GM19238 (cell line): ENCODE measurements around the gene ADORA2A.

Source experiments
- DNase-seq: peaks from one replicate; pipeline ENCODE4 v3.0.0; 2011; ENCODE audit warnings: low spot score; ENCODE audit not compliant: insufficient read length

Gene ADORA2A

GRCh38 chr22:24445481-24446259 lies 18.3 kb downstream of the ADORA2A start:
- DNase-seq: no peak

DNA sequence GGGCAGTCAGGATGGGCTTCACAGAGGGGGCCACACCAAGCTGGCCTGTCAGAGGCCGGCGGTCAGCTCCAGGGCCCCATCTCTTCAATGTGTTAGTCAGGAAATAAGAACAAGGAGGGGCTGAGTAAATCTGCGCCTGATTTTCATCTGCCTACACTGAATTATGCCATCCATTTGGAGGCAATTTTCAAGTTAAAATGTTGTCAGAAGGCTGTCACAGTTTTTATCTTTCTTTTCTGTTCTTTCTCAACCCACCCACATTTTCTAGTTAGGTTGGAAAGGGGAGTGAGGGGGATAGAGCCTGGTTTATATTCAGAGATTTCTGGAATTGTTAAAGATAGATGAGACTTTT lies 18.8 kb downstream of the ADORA2A start:
- DNase-seq: no peak

DNA sequence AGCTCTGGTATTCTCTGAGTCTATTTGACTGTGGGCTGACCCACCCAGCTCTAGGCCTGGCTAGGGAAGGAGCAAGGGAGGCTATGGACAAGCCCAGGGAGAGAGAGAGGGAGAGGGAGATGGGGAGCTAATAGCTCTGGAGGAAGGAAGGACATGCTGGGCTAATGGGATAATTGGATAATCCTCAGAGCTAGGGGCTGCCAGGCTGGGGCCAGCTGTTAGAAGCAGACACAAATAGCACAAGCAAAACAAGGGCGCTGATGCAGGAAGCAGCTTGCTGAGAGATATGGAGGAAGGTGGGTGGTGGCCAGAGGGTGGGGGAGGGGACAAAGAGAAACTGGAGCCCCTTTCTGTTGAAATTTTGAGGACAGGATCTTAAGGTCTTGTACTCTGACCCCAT lies 23.2 kb downstream of the ADORA2A start:
- no peak for DNase-seq

- DNase-seq: no peak
Observed at GRCh38 chr22:24451162-24451561, 23.8 kb downstream of the ADORA2A start.

DNA sequence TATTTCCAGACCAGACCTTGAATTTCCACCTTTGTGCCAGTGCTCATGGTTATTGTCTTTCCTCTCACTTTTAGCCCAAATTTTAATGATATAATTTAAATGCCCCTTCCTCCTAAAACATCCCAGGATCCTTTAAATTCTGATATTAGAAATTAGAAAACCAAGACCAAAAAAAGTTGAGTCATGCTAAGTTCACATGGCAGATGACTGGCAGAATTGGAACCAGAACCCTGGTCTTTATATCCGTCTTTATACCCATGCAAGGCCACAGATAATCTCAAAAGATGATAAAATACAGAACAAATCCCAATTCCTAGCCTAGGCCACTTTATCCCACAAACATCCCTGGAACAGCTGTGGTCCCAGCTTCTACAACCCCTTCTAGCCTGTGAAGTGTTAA lies 26.5 kb downstream of the ADORA2A start:
- DNase-seq: no peak

DNA sequence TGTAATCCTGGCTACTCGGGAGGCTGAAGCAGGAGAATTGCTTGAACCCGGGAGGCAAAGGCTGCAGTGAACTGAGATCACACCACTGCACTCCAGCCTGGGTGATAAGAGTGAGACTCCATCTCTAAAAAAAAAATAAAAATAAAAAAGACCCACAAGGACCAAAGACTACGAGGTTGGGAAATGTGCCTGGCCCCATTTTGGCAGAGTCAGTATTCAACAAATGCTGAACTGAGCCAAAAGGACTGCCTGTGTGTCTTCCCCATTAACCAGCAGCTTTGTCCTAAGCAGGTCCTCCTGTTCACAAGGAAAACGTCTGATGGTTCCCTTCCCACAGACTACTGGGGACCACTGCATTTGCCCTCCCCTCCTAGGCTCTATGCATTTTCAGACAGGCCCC lies 27.6 kb downstream of the ADORA2A start:
- DNase-seq: no peak

DNA sequence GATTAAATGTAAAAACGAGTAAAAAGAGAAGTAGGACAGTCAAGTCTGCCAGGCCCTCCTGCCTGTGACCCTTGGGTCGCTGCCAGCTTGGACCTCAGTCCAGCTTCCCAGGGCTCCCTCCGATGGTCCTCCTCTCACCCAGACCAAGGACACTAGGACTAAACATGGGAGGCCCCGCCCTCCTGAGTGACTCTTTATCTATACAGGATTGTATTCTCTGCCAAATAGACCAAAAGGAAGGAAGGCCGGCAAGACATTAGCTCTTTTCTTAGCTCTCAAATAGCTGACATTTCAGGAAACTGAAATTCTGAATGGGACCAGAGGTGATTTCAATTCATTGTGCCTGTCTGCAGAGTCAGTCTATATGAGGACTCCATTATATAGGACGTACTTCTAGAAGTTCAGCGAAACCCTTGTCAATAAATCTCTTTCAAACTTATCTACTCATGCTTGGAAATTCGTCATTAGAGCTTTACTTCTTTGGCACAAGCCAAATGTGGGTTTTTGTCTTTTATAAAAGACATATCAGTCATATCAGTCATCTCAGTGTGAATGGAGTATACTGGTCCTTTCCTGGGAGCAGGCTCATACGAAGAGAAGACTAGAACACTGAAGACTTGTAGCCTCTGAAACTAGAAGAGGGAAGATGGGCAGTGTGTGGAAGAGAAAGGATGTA lies 28.5 kb downstream of the ADORA2A start:
- no peak for DNase-seq

GRCh38 chr22:24457894-24458420 lies 30.6 kb downstream of the ADORA2A start:
- DNase-seq: no peak

DNA sequence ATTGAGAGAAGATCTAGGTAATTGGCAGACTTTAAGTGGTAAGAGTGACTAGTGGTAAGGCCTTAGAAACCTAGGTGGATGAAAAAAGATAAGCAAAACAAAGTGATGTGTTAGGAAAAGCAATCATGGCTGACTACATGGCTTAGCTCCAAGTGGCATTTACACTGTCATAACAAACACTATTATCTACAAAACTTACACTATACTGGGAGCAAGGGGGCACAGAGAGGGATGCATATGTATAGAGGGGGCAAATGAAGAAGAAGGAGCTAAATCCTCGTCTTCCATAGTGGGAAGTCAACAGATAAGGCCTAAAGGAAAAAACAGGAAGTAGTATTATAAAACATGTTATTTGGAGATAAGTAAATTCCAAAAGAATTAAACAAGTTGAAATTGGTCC lies 32.5 kb downstream of the ADORA2A start:
- no peak for DNase-seq

GRCh38 chr22:24460418-24461089 lies 33.2 kb downstream of the ADORA2A start:
- DNase-seq: no peak

- no peak for DNase-seq
Observed at GRCh38 chr22:24463071-24463760, 35.8 kb downstream of the ADORA2A start.

DNA sequence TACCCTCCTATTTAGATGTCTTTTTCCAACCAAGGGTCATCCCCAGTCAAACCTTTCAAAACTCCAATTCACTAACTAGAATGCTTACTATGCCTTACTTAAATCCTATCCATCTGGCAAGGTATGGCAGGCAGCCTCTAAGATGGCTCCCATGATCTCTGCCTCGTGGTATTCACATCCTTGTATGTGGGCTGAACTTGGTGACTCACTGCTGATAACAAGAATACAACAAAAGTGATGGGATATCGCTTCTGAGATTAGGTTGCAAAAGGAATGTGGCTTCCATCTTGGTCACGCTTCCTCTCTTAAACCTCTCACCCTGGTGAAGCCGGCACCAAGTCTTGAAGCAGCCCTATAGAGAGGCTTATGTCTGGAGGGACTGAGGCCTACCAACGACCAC lies 38.2 kb downstream of the ADORA2A start:
- no peak for DNase-seq

- DNase-seq: no peak
Observed at GRCh38 chr22:24465975-24466374, 38.6 kb downstream of the ADORA2A start.

DNA sequence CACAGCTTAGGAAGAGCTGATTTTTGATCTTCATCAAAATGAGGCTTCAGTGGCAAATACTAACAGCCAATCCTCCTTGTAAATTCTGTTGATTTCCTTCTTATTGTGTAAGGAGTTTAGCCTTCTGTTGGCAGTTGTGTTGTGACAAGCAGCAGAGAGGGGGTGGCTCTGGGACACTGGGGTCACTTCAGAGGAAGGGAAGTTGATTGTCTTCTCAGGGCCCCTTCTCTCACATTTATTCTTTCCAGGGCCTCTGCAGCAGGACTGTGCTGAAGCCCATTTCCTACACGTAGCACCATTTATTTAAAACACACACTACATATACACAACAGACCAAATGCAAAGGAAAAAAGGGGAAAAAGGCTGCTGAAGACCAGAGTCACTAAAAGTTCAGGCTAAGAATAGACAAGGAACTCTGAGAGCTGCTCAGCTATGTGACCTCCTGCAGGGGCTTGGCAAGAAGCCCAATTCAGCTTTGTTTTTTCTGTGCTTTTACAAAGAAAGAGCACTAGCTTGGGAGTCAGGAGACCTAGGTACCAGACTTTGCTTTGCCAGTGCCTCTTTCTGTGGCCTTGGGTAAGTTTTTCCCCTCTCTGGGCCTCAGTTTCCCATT lies 39.4 kb downstream of the ADORA2A start:
- DNase-seq: no peak

GRCh38 chr22:24467340-24467739 lies 39.9 kb downstream of the ADORA2A start:
- no peak for DNase-seq

- no peak for DNase-seq
Observed at GRCh38 chr22:24471570-24471969, 44.2 kb downstream of the ADORA2A start.

GRCh38 chr22:24473284-24473683 lies 45.9 kb downstream of the ADORA2A start:
- DNase-seq: no peak

DNA sequence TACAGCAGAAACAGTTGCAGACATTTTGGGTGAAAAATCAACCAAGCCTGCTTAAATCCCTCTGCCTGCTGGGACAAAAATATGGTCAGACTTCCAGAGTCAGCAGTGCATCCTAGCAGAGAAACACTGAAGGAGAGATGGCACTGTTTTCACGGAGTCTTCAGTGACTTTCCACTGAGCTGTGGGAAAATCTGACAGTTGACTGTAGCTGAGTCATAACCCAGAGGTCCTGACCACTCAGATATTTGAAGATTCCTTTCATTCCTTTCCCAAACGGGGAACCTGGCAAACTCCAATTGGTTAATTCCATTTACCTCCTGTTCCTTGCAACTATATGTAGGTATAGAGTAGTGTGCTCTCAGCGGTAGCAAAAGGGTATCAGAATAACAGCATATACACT lies 46.8 kb downstream of the ADORA2A start:
- no peak for DNase-seq

DNA sequence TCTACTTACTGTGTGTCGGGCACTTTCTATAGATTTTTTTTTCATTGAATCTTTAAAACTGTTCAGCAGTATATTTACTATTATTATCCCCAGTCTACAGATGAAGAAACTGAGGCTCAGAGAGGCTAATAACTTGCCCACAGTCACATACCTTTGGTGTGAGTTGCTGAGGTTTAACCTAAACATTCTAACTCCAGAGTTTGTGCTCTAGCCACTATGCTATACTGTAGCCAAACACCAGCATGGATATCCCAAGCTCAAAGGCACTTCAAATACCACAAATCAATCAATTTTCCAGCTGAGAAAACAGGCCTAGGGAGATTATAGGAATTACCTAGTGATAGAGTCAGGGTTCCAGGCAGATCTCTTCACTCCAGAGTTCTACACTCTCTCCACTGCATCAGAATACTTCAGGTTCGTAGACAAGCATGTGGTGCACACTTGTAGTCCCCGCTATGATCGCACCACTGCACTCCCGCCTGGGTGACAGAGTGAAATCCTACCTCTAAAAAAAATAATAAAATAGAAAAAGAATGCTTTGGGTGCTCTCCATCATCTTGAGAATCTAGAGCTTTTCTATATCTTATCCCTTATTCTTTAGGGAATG lies 47.4 kb downstream of the ADORA2A start:
- no peak for DNase-seq

DNA sequence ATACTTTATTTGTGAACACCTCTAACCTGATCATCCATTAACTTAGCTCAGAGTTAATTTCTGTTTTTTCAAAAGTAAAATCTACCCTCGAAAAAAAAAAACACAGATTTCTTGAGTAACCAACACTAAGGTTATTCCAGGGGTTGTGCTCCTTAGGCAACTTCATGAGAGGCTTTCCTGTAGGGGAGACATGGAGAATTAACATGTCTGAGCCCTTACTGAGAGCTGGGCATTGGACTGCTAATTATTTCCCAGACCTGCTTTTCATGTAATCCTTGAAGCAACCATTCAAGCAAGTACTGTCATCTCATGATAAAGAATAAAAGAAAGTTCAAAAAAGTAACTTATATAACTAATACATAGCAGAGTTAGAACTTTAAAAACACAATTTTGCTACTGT lies 54.2 kb downstream of the ADORA2A start:
- DNase-seq: no peak

- no peak for DNase-seq
Observed at GRCh38 chr22:24482575-24482974, 55.2 kb downstream of the ADORA2A start.
